HG03439 (cell line): Measurements from ENCODE around the gene GPR180.
A peak's percentile ranks its signal among the peaks of the same experiment; 100 is the strongest.

Experiments used
- ATAC-seq: cut with Tn5 transposase; IDR thresholded peaks from one replicate; pipeline ENCODE4 v1.9.1; 2021; ENCODE audit warnings: mild to moderate bottlenecking, moderate library complexity; ENCODE audit not compliant: unreplicated experiment

Gene GPR180

DNA sequence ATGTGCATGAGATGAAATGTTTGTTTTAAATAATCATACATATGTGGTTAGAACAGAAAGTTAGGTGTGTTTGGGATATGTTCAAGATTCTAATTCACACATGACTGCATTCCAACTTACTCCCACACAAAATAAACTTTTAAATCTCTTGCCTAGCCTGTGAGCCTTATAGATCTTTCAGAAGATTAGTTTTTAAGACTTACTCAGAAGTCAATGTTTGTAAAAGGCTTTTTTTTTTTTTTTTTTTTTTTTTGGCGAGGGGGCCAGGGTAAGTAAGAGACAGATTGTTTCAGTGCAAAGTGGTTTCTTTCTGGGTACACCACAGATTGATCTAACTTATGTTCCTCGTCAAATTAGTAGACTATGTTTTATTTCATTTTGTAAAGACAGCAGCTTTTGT, 39.1 kb downstream of the GPR180 start:
- no peak for ATAC-seq

DNA sequence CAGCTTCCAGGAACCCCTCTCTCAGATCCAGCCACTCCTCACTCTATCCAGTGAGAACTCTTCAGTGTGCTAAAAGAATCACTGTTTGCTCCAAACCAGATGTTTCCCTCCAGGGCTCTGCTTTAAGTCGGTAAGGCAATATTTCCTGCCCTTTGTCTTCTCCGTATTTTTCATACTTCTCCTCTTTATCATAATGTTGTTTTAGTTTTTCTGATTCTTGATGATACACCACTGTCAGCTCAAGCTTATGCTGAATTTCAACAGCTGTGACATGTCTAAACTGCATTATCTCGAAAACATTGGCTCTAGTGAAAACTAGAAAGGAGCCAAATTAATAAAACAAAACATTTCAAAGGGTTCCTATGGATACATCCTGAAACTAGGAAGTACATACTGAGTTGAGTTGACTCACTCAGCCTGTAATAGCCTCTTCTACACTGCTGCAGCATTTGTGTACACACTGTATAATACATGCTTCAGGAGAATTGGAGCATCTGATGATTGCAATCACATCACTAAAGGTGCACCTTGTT, 39.8 kb downstream of the GPR180 start:
- ATAC-seq: no peak

DNA sequence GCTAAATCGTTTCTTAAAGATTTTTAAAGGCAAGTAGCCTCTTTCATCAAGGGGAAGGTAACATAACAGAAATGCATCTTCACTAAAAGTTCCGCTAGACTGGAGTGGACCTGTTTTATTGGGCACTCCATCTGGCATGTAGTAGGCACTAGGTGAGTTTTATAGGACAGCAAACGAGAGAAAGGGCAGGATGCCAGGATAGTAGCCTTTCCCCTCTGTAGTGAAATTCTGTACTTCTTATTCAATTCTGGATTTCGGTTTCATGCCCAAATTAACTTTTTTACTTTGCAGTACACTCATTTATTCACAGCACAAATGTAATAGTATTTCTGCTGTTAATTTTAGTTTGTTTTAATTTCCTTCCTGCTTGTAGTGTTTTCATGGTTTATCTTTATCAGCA, 45.2 kb downstream of the GPR180 start:
- ATAC-seq: peak; percentile 68

DNA sequence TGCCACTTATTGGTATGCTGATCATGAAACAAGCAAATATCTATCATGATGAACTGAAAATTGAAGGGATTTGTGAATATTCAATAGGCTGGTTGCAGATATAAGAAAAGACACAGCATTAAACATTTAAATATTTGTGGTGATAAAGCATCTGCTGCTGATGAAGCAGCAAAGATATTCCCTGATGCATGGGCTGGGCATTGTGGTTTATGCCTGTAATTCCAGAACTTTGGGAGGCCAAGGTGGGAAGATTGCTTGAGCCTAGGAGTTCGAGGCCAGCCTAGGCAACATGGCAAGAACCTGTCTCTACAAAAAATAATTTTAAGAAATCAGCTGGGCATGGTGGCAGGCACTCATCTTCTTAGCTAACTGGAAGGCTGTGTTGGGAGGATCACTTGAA, 54.5 kb downstream of the GPR180 start:
- ATAC-seq: no peak

DNA sequence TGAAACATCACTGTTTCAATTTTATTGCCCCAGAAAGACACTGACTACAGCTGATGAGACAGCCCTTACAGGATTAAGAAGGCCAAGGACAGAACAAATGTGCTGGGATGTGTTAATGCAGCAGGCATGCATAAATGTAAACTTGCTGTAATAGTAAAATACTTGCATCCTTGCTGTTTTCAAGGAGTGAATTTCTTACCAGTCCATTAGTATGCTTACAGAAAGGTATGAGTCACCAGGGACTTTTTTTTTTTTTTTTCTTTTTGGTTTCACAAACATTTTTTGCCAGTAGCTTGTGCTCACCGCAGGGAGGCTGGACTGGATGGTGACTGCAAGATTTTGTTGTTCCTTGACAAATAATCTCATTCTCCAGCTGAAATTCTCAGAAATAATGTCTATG, 55.1 kb downstream of the GPR180 start:
- peak; percentile 94 for ATAC-seq

DNA sequence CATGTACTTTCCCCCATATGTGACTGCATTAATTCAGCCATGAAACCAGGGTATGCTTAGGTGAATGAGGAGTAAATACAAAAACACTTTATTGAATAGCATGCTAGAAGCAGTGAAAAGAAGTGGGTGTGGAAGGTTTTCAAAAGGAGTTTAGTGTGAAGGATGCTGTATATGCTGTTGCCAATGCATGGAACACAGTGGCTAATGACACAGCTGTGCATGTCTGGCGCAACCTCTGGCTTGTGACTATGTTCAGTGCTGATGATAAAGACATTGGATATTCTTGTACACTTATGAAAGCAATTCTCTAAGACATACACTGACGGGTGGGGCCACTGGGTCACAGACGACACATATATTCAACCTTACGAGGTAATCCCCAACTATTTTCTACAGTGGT, 55.5 kb downstream of the GPR180 start:
- ATAC-seq: peak; percentile 33

DNA sequence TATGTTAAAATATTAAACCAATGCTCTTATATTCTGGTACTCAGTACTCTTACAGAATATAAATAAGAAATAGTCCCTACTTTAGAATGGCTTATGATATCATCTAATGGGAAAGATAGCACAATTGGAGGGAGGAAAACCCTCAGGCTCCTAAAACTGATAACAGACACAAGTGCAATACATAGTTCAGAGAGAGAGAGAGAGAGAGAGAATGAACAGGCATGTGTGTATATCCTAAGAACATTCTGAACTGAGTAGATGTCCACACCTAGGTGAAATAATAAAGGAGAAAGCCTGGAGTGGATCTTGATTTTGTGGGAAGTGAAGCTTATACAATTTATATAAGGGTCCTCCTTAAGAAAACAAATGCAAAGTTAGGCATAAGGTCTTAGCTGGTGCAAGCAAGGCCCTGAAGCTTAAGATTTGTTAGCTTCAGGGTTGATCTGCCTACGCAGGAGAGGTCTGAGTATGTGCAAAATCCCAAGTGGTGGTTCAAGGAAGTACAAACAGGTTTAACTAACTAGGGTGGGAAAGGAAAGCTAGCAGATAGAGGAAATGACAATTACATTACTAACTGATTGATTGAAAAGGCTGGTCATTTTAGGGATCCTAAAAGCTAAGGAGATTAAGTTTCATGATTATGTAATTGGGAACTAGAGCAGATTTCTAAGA, 57.4 kb downstream of the GPR180 start:
- ATAC-seq: no peak

DNA sequence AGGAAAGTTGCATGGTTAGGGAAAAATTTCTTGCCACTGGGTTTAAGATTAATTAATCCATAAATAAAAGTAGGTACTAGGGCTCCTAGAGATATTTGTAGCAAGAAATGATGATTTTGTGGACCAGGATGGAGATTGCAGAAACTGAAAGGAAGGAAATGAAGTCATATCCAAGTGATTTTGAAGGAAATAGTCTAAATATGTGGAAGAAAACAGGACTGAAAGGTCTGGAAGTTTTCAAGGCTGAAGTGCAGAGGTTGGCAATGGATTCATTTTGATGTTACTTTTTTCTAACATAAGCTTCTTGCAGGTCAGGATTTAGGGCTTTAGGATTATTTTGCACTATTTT, 57.9 kb downstream of the GPR180 start:
- ATAC-seq: no peak

DNA sequence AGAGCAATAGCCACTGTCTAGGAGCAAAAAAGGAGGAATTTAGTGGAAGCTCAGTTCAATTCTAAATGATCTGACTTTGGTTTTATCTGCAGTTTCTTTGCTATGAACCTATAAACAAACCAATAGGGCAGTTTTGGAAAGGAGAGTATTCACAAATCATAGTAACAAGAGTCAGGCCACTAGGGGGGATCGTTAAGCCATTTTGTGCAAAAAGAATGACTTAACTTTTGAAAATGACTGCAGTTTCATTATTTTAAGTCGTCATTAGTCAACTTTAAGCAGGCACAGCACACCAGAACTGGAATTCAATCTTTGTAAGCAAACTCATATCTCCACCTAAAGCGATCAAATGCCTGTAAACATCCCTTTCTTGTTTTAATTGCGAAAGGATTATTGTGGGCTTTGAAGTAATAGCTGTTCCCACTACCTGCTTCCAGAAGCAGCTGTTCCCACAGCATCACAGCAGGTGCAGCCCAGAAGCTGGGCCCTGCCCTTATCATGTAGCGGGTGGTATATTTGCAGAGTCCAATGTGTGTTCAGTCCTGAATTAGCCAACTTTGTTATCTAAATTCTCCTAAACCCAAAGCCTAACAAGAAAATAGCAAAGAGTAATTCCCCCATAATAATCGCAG, 59.2 kb downstream of the GPR180 start:
- no peak for ATAC-seq

DNA sequence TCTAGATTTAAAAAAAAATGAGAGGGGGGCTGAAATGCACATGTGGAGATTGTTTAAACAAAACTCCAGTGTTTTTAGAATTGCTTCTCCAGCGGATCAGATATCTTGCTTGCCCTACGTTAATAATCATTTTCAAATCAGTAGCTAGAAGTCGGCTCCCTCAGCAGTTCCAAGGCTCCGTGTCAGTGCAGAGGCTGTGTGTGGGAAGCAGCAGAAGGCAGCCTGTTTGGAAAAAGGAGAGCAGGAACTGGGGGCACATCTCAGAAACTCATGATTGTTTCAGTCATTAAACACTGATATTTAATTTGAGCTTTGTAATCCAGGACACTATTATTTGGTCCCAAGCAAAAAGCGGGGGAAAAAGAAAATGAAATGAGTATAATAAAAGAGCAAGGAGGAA, 59.7 kb downstream of the GPR180 start:
- no peak for ATAC-seq

DNA sequence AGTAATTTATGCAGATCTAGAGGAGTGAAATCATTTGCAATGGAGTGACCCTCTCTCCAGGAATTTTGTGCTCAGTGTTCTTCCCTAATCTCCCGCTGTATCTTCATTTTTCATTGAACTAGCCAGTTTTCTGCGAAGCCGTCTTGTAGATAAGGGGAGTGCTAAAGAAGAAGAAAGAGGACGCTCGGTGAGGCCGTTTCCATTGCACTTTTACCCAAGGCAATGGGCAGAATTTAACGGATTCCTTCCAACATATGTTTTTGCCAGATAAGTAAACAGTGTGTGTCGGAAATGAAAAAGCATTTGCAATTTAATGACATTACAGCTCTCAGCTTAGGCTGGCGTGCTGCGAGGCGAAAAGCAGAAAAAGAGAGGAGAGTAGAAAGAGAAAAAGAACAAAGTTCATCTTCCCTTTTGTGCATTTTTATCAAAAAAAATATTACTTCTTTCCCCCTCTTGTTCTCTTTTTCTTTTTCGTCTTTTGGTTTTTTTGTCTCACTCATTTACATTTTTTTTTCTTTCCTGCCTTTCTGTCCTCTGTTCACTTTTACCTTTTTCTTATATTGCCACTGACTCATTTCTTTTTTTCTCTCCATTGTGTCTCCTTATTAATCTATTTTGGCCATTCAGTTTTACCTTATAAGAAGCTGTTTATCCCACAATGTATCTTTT, 60.8 kb downstream of the GPR180 start:
- no peak for ATAC-seq

DNA sequence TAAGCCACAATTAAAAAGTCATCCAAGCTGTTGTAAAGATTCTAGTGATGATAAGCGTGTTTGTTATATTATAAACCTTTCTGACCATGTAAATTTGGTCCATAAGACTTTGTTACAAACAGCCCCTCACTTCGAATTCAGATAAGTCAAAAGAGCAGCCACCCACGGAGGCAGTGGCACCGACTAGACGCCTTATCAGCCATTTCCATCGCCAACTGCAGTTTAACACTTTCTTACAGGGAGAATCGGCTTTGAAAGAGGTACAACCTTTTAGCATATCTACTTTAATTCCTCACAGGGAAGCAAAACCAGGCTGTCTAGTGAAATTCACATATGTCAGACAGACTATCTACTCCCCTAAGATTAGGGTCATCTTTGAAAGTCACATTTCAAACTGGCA, 63.2 kb downstream of the GPR180 start:
- no peak for ATAC-seq

DNA sequence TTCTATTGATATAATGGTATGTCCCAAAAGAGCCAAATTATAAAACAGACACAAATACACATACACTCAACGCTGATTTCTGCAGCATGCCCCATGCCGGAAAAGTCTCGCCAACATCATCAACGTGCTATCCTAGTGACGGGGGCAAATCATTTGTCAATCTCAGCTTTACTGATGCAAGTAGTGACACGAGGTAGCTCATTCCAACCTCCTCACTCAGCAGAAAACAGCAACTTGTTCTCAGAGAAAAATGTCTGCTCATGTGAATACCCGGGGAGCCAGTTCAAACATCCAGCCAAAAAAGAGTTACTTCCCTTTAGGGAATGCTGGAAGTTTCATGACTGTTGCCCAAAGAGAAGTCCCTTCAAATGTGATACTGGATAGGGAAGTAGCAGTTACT, 64.4 kb downstream of the GPR180 start:
- no peak for ATAC-seq

DNA sequence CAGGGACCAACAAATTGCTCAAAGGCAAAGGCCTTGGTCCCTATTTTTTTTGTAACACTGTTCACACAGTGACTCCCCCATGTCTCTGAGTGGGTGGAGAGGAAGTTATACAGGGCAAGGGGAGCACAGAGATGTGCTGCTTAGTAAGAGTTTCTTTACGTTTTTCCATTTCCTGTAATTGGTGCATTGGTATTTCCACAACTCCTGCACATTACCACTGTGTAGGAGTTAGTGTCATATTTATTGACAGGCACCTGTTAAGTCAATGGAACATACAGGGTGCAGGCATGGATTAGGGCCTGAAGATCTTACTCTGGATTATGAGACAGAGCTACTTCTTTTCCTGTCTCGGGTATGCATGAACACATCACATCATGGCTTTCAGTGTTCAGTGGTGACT, 65.5 kb downstream of the GPR180 start:
- ATAC-seq: no peak

DNA sequence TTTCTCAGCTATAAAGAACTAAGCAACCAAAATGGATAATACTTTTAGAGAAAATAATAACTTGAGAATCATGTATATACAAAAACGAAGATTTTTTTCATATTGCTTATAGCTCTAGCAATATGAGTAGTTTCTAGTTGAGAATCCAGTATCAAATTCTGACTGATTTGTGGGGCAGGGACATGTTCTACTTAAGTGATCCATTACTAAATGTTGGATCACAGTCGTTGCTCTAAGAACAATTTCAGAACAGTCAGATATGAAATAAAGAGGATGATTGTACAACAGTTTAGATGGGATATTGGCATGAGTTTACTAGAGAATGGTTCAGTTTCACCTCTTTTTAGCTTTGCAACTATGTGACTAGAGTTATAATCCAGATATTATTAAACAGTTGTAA, 70.7 kb downstream of the GPR180 start:
- no peak for ATAC-seq

DNA sequence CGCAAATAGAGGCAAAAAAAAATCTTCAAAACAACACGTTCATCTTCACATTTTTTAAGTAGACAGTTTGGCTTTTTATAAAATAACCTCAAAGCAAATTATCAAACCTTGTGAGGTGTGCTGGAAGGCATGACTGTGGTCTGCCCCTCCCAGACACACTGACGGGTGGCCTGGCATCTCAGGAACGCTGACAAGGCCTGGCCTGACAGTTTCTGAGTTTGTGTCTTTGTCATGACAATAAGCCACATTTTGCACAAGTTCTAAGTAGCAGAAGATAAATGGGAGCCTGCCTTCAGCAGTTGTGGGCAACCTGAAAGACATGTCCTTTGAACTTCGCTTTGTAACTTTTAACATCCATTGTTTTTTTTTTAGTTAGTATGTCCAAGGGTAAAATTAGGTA, 72.2 kb downstream of the GPR180 start:
- ATAC-seq: no peak

DNA sequence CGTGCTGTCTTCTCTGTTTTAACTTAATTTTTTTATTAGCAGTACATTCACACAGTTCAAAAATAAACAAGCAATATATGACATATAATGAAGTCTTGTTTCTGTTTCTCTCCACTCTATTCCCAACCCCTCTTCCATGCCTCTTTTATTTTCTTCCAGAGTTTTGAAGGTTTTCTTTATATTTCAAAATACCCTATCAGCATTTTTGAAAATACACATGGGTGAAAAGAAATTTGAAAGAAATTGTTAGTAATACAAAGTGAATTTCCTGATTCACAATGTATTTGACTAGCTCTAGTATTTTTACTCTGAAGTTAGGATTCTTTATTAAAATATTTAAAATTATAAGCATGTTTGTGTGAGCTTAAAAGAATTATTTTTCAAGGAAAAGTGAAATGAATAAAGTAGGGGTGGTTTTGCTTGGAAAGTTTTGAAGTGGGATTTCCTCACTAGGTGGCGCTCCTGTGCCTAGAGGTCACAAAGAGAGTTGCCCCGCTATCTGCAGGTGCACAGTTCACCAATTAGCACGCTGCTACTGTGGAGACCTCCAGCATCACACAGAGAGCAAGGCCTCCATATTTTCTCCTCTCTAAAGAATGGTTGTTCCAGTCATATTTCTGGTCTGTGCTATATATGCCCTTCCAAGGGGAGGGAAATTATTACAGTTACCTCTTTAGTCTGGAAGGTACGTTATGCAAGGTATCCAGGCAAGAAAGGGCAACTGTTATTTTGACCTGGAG, 73.1 kb downstream of the GPR180 start:
- no peak for ATAC-seq

DNA sequence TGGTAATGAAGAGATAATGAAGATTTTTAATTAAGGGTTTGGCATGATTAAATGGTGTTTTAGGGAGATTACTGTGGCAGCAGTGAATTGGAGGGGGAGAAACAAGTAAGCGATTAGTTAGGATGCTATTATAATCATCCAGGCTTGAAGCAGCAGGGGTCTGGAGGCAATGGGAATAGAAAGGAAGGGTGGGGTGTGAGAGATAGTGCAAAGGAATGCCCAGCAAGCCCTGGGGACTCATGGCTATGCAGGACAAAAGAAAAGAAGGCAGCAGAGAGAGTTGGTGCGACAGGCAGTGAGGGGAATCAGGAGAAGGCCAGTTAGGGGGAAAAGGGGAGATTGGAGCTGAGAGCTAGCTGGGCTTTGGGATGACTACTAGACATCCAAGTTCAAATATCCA, 76.1 kb downstream of the GPR180 start:
- no peak for ATAC-seq

DNA sequence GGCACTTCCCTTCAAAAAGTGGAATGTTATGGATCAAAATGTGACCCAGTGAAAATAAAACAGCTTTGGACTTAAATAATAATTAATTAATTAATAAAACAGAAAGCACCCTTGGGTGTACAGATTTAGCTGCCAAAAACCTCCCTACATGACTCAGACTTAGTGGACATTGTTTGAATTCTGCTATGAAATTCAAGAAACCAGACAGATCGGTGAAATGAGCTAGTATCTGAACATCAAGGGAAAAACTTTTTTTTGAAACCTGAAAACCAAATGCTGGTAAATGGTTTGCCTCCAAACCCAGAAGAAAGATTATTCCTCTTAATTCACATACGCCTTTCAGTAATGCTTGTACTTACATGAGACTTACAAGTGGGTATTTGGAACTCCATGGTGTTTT, 77.2 kb downstream of the GPR180 start:
- ATAC-seq: no peak

DNA sequence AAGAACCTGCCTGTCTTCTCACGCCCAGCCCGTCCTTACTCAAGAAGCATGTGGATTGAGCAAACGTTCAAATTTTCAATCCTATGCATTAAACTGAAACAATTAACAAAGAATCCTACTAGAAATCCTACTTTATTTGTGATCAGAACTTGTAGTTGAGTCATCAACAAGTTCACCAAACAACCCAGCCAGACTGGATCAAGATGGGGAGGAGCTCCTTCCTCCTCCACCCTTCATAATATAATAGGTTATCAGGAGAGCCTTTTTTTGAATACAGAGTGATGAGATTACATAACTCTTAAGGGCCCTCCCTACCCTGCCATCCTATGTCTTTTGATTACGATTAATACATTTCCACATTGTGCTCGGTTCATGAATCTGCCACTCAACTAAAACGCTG, 78.0 kb downstream of the GPR180 start:
- ATAC-seq: no peak

DNA sequence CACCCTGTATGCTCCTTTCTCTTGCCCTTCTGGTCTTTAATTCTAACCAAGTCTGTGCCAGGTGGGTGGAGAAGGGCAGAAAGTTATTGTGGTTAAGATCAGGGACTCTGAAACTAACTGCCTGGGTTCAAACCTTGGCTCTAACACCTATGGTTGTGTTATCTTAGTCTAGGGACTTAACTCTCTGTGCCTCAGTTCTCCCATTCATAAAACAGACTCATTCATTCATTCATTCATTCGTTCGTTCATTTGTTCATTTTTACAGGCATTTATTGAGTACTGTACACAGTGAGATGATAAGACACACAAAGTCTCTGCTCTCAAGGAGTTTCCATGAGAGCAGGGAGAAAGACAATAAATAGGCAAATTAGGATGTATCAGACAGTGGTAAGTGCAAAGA, 80.6 kb downstream of the GPR180 start:
- ATAC-seq: no peak

DNA sequence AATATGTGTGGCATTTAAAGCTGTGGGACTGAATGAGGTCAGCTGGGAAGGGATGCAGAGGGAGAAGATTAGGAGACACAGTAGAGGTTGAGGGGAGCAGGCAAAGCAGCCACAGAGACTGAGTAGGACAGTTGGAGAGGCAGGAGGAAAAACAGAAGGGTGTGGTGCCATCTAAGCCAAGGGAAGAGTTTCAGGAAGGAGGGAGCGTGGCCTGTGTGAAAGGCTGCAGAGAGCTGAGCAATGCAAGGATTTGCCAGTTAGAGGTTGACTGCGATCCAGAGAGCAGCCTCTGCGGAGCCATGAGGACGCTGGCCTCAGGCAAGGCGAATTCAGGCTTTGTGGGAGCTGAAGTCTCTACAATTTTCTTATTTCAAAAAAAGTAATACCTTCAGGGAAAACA, 81.8 kb downstream of the GPR180 start:
- ATAC-seq: no peak
